Measurements from ENCODE around the gene ABCA3.

Gene ABCA3

GRCh38 chr16:2287916-2288547 lies 52.5 kb downstream of the ABCA3 start:
- DNase-seq (ENCODE audit: low read depth): no peak
- H3K4me3 ChIP-seq (ENCODE audit: control insufficient read depth, low read depth, low read length): no peak overlapping the region
- TF ChIP-seq CTCF (conservative IDR thresholded peaks at IDR 0.05; ENCODE audit: control insufficient read depth, insufficient read depth, low read depth, low read length): no peak

- no peak for TF ChIP-seq CTCF (conservative IDR thresholded peaks at IDR 0.05; ENCODE audit: control insufficient read depth, insufficient read depth, low read depth, low read length)
- H3K4me3 ChIP-seq (ENCODE audit: control insufficient read depth, low read depth, low read length): no peak overlapping the region
These were observed 54.0 kb downstream of the ABCA3 start for GRCh38 chr16:2286550-2286949.

GRCh38 chr16:2285731-2286191 lies 54.8 kb downstream of the ABCA3 start:
- DNase-seq (ENCODE audit: low read depth): no peak
- no peak overlapping the region for H3K4me3 ChIP-seq (ENCODE audit: control insufficient read depth, low read depth, low read length)
- TF ChIP-seq CTCF (conservative IDR thresholded peaks at IDR 0.05; ENCODE audit: control insufficient read depth, insufficient read depth, low read depth, low read length): no peak

More at GRCh38 chr16:2286550-2286949, 54.0 kb downstream of the ABCA3 start:
- no peak for DNase-seq (ENCODE audit: low read depth)

GRCh38 chr16:2284797-2285576 lies 55.5 kb downstream of the ABCA3 start:
- DNase-seq (ENCODE audit: low read depth): no peak
- no peak overlapping the region for H3K4me3 ChIP-seq (ENCODE audit: control insufficient read depth, low read depth, low read length)
- no peak for TF ChIP-seq CTCF (conservative IDR thresholded peaks at IDR 0.05; ENCODE audit: control insufficient read depth, insufficient read depth, low read depth, low read length)

GRCh38 chr16:2284001-2284770 lies 56.3 kb downstream of the ABCA3 start:
- H3K4me3 ChIP-seq (ENCODE audit: control insufficient read depth, low read depth, low read length): no peak overlapping the region
- no peak for TF ChIP-seq CTCF (conservative IDR thresholded peaks at IDR 0.05; ENCODE audit: control insufficient read depth, insufficient read depth, low read depth, low read length)
- no peak for DNase-seq (ENCODE audit: low read depth)

- no peak for DNase-seq (ENCODE audit: low read depth)
- no peak for TF ChIP-seq CTCF (conservative IDR thresholded peaks at IDR 0.05; ENCODE audit: control insufficient read depth, insufficient read depth, low read depth, low read length)
- no peak overlapping the region for H3K4me3 ChIP-seq (ENCODE audit: control insufficient read depth, low read depth, low read length)
These were observed 57.5 kb downstream of the ABCA3 start for GRCh38 chr16:2282866-2283555.
